ENCODE results near the gene UBA3.

Gene UBA3

GRCh38 chr3:69059688-69060087 lies 20.5 kb downstream of the UBA3 start:
- no peak for DNase-seq (ENCODE audit: low read depth)
- no peak overlapping the region for H3K4me3 ChIP-seq (ENCODE audit: control insufficient read depth, low read depth, low read length)
- no peak for TF ChIP-seq CTCF (conservative IDR thresholded peaks at IDR 0.05; ENCODE audit: control insufficient read depth, insufficient read depth, low read depth, low read length)

GRCh38 chr3:69058947-69059224 lies 21.3 kb downstream of the UBA3 start:
- no peak for DNase-seq (ENCODE audit: low read depth)
- no peak for TF ChIP-seq CTCF (conservative IDR thresholded peaks at IDR 0.05; ENCODE audit: control insufficient read depth, insufficient read depth, low read depth, low read length)
- H3K4me3 ChIP-seq (ENCODE audit: control insufficient read depth, low read depth, low read length), result no peak overlapping the region

GRCh38 chr3:69058180-69058946 lies 21.8 kb downstream of the UBA3 start:
- no peak overlapping the region for H3K4me3 ChIP-seq (ENCODE audit: control insufficient read depth, low read depth, low read length)
- TF ChIP-seq CTCF (conservative IDR thresholded peaks at IDR 0.05; ENCODE audit: control insufficient read depth, insufficient read depth, low read depth, low read length), result no peak
- DNase-seq (ENCODE audit: low read depth), result no peak

- no peak for DNase-seq (ENCODE audit: low read depth)
- TF ChIP-seq CTCF (conservative IDR thresholded peaks at IDR 0.05; ENCODE audit: control insufficient read depth, insufficient read depth, low read depth, low read length), result no peak
- peak overlapping the region; percentile 98 for H3K4me3 ChIP-seq (ENCODE audit: control insufficient read depth, low read depth, low read length)
Observed at GRCh38 chr3:69052472-69052898, 27.7 kb downstream of the UBA3 start.

GRCh38 chr3:69051756-69052471 lies 28.3 kb downstream of the UBA3 start, which contains the start of gene TMF1:
Gene TMF1 (minus strand): TSS chr3:69052333. CDS start chr3:69052086, 247 bp downstream.
- H3K4me3 ChIP-seq (ENCODE audit: control insufficient read depth, low read depth, low read length), result peak within 1 kb of the TSS; percentile 98
- DNase-seq (ENCODE audit: low read depth), result peak; percentile 99
- no peak for TF ChIP-seq CTCF (conservative IDR thresholded peaks at IDR 0.05; ENCODE audit: control insufficient read depth, insufficient read depth, low read depth, low read length)

GRCh38 chr3:69048990-69049389 lies 31.2 kb downstream of the UBA3 start:
- no peak for DNase-seq (ENCODE audit: low read depth)
- H3K4me3 ChIP-seq (ENCODE audit: control insufficient read depth, low read depth, low read length), result no peak overlapping the region
- TF ChIP-seq CTCF (conservative IDR thresholded peaks at IDR 0.05; ENCODE audit: control insufficient read depth, insufficient read depth, low read depth, low read length), result no peak

Measured in fibroblast of mammary gland (primary cell).